ENCODE measurements around the gene NTSR1.

DNA sequence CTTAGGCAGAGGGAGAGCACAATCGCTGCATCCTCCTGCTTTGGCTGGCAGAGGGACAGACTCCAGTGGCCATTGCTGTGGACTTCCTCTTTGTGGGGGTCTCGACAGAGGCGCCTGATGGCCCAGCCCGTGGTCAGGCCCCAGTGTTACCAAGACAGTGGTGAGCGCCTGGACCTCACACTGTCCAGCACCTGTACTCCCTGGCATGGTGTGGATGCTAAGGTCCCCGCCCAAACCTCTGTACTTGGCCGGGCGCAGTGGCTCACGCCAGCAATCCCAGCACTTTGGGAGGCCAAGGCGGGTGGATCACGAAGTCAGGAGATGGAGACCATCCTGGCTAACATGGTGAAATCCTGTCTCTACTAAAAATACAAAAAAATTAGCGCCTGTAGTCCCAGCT lies 2.3 kb upstream of the NTSR1 start:
- no peak for TF ChIP-seq EZH2 (IDR thresholded peaks at IDR 0.05)
- TF ChIP-seq, protein P1, sequence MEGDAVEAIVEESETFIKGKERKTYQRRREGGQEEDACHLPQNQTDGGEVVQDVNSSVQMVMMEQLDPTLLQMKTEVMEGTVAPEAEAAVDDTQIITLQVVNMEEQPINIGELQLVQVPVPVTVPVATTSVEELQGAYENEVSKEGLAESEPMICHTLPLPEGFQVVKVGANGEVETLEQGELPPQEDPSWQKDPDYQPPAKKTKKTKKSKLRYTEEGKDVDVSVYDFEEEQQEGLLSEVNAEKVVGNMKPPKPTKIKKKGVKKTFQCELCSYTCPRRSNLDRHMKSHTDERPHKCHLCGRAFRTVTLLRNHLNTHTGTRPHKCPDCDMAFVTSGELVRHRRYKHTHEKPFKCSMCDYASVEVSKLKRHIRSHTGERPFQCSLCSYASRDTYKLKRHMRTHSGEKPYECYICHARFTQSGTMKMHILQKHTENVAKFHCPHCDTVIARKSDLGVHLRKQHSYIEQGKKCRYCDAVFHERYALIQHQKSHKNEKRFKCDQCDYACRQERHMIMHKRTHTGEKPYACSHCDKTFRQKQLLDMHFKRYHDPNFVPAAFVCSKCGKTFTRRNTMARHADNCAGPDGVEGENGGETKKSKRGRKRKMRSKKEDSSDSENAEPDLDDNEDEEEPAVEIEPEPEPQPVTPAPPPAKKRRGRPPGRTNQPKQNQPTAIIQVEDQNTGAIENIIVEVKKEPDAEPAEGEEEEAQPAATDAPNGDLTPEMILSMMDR (IDR thresholded peaks at IDR 0.05), result no peak

Data from neural progenitor cell (in vitro differentiated cells).